ENCODE results near the gene NAALADL2. TPM values are rescaled to one million over a fixed set of nuclear protein-coding genes. Genes with fewer than 3 reads are reported as not detected.

NAALADL2 gene
- total and polyA plus RNA-seq, 9 of the 15 experiments (the other 6 are each of a cell fraction or from before 2014, with no cell fraction given) = 0.29 to 1.1 (median 0.79) TPM; not detected in 1

DNA sequence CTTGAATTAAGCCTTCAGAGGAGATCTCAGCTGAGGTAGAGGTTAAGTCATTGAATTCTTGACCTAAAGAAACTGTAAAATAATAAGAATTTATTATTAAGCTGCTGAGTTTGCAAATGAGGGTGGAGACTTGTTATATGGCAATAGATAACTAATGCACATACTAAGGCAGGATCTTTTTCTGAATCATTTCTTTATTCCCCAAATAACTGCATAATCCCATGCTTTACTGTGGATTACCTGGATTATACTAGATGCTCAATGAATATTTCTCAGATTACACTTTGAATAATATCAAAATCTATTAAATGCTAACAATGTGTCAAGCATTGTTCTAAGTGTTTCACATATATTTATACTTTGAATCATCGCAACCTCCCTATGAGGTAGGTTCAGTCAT, 532.5 kb downstream of the NAALADL2 start (continued):
- TF ChIP-seq, protein P1, sequence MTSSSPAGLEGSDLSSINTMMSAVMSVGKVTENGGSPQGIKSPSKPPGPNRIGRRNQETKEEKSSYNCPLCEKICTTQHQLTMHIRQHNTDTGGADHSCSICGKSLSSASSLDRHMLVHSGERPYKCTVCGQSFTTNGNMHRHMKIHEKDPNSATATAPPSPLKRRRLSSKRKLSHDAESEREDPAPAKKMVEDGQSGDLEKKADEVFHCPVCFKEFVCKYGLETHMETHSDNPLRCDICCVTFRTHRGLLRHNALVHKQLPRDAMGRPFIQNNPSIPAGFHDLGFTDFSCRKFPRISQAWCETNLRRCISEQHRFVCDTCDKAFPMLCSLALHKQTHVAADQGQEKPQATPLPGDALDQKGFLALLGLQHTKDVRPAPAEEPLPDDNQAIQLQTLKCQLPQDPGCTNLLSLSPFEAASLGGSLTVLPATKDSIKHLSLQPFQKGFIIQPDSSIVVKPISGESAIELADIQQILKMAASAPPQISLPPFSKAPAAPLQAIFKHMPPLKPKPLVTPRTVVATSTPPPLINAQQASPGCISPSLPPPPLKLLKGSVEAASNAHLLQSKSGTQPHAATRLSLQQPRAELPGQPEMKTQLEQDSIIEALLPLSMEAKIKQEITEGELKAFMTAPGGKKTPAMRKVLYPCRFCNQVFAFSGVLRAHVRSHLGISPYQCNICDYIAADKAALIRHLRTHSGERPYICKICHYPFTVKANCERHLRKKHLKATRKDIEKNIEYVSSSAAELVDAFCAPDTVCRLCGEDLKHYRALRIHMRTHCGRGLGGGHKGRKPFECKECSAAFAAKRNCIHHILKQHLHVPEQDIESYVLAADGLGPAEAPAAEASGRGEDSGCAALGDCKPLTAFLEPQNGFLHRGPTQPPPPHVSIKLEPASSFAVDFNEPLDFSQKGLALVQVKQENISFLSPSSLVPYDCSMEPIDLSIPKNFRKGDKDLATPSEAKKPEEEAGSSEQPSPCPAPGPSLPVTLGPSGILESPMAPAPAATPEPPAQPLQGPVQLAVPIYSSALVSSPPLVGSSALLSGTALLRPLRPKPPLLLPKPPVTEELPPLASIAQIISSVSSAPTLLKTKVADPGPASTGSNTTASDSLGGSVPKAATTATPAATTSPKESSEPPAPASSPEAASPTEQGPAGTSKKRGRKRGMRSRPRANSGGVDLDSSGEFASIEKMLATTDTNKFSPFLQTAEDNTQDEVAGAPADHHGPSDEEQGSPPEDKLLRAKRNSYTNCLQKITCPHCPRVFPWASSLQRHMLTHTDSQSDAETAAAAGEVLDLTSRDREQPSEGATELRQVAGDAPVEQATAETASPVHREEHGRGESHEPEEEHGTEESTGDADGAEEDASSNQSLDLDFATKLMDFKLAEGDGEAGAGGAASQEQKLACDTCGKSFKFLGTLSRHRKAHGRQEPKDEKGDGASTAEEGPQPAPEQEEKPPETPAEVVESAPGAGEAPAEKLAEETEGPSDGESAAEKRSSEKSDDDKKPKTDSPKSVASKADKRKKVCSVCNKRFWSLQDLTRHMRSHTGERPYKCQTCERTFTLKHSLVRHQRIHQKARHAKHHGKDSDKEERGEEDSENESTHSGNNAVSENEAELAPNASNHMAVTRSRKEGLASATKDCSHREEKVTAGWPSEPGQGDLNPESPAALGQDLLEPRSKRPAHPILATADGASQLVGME (CRISPR knock-in tag; IDR thresholded peaks at IDR 0.05) = no peak
- no peak for TF ChIP-seq FIP1L1 (IDR thresholded peaks at IDR 0.05; ENCODE audit: low read depth, low read length, poor library complexity, severe bottlenecking)
- no peak for TF ChIP-seq SMAD1 (IDR thresholded peaks at IDR 0.05; ENCODE audit: low read depth, low read length, partially characterized antibody)
- TF ChIP-seq MCM3 (IDR thresholded peaks at IDR 0.05) = no peak
- no peak for TF ChIP-seq RAD51 (IDR thresholded peaks at IDR 0.05; ENCODE audit: borderline replicate concordance, low read depth)
- TF ChIP-seq, protein P2, sequence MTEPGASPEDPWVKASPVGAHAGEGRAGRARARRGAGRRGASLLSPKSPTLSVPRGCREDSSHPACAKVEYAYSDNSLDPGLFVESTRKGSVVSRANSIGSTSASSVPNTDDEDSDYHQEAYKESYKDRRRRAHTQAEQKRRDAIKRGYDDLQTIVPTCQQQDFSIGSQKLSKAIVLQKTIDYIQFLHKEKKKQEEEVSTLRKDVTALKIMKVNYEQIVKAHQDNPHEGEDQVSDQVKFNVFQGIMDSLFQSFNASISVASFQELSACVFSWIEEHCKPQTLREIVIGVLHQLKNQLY (CRISPR knock-in tag; conservative IDR thresholded peaks at IDR 0.05) = no peak
- no peak for TF ChIP-seq POLR3G (IDR thresholded peaks at IDR 0.05; ENCODE audit: extremely low read depth, insufficient read length, insufficient replicate concordance)
